ENCODE measurements around the gene ITPK1.

GRCh38 chr14:93004699-93005082 lies 111.0 kb downstream of the ITPK1 start:
- TF ChIP-seq CTCF (conservative IDR thresholded peaks at IDR 0.05) (no peak), EZH2 (IDR thresholded peaks at IDR 0.05; ENCODE audit: low read depth) (no peak)
